OCI-LY7 (cell line): Measurements from ENCODE around the gene DIABLO. TPM values are rescaled to one million over a fixed set of nuclear protein-coding genes. Genes with fewer than 3 reads are reported as not detected.

Source experiments
- BruUV-seq: library from RNA; stranded (reverse); fragments of 400-500 nt; replicated peaks from 2 replicates; lab custom pipeline; 2021; lab: Mats Ljungman, UMichigan
- CTCF ChIA-PET: fragments of 300-600 bp; sonication (Branson Sonifier 250); formaldehyde crosslinking; loops from one replicate; lab custom pipeline; 2022; ENCODE audit warnings: antibody characterized with exemption; ENCODE audit not compliant: unreplicated experiment; lab: Charles Lee
- POLR2A ChIA-PET: fragments of 300-600 bp; sonication (Branson Sonifier 250); formaldehyde crosslinking; loops from one replicate; lab custom pipeline; 2022; ENCODE audit warnings: antibody characterized with exemption; lab: Charles Lee
- DNase-seq: peaks from one replicate; pipeline ENCODE4 v3.0.0-alpha.2; 2015; ENCODE audit warnings: low spot score
- H2AFZ ChIP-seq: fragments of 200-600 bp; sonication (generic), shearing (Covaris generic); 2 replicates; pipeline ENCODE4 v1.6.1; 2014; ENCODE audit warnings: mild to moderate bottlenecking, antibody characterized with exemption, low read length, moderate library complexity
- H3K27ac ChIP-seq: fragments of 200-600 bp; sonication (generic); 2 replicates; pipeline ENCODE4 v1.5.1; 2014; ENCODE audit warnings: mixed run types, low read depth, mild to moderate bottlenecking, moderate library complexity, low read length, inconsistent platforms; ENCODE audit not compliant: poor library complexity, severe bottlenecking
- H3K36me3 ChIP-seq: fragments of 200-600 bp; sonication (generic); 2 replicates; pipeline ENCODE4 v1.6.1; 2014; ENCODE audit warnings: mild to moderate bottlenecking, antibody characterized with exemption, low read length, moderate library complexity, mixed read lengths; ENCODE audit not compliant: insufficient read depth
- H3K4me1 ChIP-seq: fragments of 200-600 bp; sonication (generic); 2 replicates; pipeline ENCODE4 v1.5.1; 2014; ENCODE audit warnings: mild to moderate bottlenecking, low read length; ENCODE audit not compliant: insufficient read depth, poor library complexity, severe bottlenecking
- H3K4me2 ChIP-seq: fragments of 200-600 bp; sonication (generic); 2 replicates; pipeline ENCODE4 v1.6.1; 2014; ENCODE audit warnings: mild to moderate bottlenecking, low read length
- H3K4me3 ChIP-seq: fragments of 200-600 bp; sonication (generic); 2 replicates; pipeline ENCODE4 v1.5.1; 2014; ENCODE audit warnings: mild to moderate bottlenecking, low read depth, low read length; ENCODE audit not compliant: poor library complexity, severe bottlenecking
- H3K79me2 ChIP-seq: fragments of 200-600 bp; sonication (generic); 2 replicates; pipeline ENCODE4 v1.6.1; 2016; ENCODE audit warnings: low read depth, mild to moderate bottlenecking, low read length, moderate library complexity, mixed read lengths; ENCODE audit not compliant: insufficient read depth
- H3K9me2 ChIP-seq: fragments of 200-600 bp; sonication (generic); 2 replicates; pipeline ENCODE4 v1.6.1; 2016; ENCODE audit warnings: mild to moderate bottlenecking, low read length, mixed read lengths; ENCODE audit not compliant: insufficient read depth
- H3K9me3 ChIP-seq: fragments of 200-600 bp; sonication (generic); 2 replicates; pipeline ENCODE4 v1.6.1; 2014; ENCODE audit warnings: mild to moderate bottlenecking, mixed run types, low read length, mixed read lengths
- H4K20me1 ChIP-seq: fragments of 200-600 bp; sonication (generic); 2 replicates; pipeline ENCODE4 v1.6.1; 2014; ENCODE audit warnings: mild to moderate bottlenecking, antibody characterized with exemption, low read length, moderate library complexity, mixed read lengths; ENCODE audit not compliant: insufficient read depth
- EZH2phosphoT487 ChIP-seq: fragments of 200-600 bp; sonication (generic); IDR thresholded peaks from 2 replicates; pipeline ENCODE4 v1.6.1; 2018; ENCODE audit warnings: low read depth, borderline replicate concordance, mild to moderate bottlenecking, mixed run types, antibody characterized with exemption, low read length, moderate library complexity, mixed read lengths
- intact Hi-C: fragments of 100-400 bp; cut with micrococcal nuclease; formaldehyde crosslinking; loops from one replicate; pipeline ENCODE4 v1.10.0; 2022; ENCODE audit not compliant: unreplicated experiment
- total RNA-seq, 2 experiments: library from RNA; depleted of rRNA in 1 of 2; stranded (reverse); fragments of >200 nt in 1 of 2; shearing (Covaris generic) in 1 of 2; gene quantifications; 2 replicates each; pipeline ENCODE4 v1.2.3, GENCODE V29; 2014 to 2022
- TF ChIP-seq, protein P1 (sequence below): fragments of 200-600 bp; sonication (generic); conservative IDR thresholded peaks from 2 replicates; pipeline ENCODE4 v1.5.1; 2014; ENCODE audit warnings: mild to moderate bottlenecking, antibody characterized with exemption, low read length, moderate library complexity, mixed read lengths

Gene DIABLO
- total RNA-seq, 2 experiments from 2014 or later, result 53.9 to 56.5 TPM

DNA sequence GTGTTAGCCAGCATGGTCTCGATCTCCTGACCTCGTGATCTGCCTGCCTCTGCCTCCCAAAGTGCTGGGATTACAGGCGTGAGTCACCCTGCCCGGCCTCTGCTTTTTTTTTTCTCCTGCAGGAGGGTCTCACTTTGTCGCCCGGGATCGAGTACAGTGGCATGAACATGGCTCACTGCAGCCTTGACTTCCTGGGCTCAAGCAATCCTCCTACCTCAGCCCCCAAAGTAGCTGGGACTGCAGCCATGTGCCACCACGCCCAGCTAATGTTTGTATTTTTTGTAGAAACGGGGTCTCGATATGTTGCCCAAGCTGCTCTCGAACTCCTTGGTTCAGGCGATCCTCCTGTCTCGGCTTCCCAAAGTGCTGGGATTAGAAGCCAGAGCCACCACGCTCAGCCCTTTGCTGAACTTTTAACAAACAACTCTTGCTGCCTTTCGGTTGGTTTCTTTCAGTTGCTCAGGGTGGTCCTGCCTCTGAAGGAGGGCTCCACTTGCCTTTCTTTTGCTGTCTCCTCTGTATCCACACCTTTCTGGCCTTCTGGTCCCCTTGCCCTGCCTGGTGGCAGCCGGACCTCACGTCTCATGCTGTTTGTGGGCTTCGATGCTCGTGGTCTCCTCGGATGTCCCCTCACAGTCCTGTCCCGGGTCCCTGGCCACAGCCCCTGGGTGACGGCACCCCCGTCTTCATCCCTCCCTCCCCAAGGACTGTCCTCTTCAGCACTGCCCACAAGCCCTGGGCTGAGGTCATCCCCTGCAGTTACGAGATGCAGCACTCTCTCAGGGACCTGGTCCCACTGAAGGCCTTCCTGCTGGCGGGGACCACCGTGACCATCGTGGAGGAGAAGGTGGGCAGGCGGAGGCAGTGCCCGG lies 26.1 kb downstream of the DIABLO start:
- no TSS peak for BruUV-seq

DNA sequence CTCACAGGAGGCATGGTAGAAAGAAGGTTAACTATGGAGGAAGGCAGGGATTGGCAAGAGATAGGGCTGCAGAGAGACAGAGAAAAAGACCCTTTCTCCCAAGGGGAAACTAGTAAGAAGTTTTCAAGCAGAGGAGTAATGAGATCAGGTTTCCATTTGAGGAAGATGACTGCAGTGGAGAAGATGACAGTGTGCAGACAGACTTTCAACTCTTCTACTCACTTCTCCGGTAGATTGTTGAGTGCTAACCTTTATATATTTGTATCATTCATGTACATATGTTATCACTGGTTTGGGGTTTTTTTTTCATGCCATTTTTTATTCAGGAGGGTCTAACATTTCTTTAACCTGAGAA lies 28.3 kb downstream of the DIABLO start:
- Histone ChIP-seq H3K4me3 (no peak overlapping the region), H3K4me1 (peaks cover 4% of the 10 kb centered on the region), H3K36me3 (no peaks in the 10 kb centered on the region), H4K20me1 (no peaks in the 10 kb centered on the region), H2AFZ (no peak overlapping the region), H3K27ac (no peak overlapping the region), H3K9me2 (no peaks in the 10 kb centered on the region), H3K9me3 (no peaks in the 10 kb centered on the region), H3K79me2 (no peaks in the 10 kb centered on the region), H3K4me2 (no peak overlapping the region; the same call in 1 of the 2 replicates)
- intact Hi-C loops, result no loop called here
- no TSS peak for BruUV-seq
- TF ChIP-seq, protein P1, sequence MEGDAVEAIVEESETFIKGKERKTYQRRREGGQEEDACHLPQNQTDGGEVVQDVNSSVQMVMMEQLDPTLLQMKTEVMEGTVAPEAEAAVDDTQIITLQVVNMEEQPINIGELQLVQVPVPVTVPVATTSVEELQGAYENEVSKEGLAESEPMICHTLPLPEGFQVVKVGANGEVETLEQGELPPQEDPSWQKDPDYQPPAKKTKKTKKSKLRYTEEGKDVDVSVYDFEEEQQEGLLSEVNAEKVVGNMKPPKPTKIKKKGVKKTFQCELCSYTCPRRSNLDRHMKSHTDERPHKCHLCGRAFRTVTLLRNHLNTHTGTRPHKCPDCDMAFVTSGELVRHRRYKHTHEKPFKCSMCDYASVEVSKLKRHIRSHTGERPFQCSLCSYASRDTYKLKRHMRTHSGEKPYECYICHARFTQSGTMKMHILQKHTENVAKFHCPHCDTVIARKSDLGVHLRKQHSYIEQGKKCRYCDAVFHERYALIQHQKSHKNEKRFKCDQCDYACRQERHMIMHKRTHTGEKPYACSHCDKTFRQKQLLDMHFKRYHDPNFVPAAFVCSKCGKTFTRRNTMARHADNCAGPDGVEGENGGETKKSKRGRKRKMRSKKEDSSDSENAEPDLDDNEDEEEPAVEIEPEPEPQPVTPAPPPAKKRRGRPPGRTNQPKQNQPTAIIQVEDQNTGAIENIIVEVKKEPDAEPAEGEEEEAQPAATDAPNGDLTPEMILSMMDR, result no peak
- TF ChIP-seq EZH2phosphoT487, result no peak
- no peak for DNase-seq
- ChIA-PET CTCF (no interaction called here), POLR2A (no interaction called here)

More for the DNA sequence above, 26.1 kb downstream of the DIABLO start:
- ChIA-PET CTCF (no interaction called here), POLR2A (no interaction called here)
- H2AFZ ChIP-seq, result no peak overlapping the region
- no peaks in the 10 kb centered on the region for H3K36me3 ChIP-seq
- H3K4me2 ChIP-seq, result no peak overlapping the region
- TF ChIP-seq EZH2phosphoT487, result no peak
- TF ChIP-seq, protein P1, result no peak
- no peaks in the 10 kb centered on the region for H3K79me2 ChIP-seq
- intact Hi-C loops, result no loop called here
- no peaks in the 10 kb centered on the region for H3K9me2 ChIP-seq
- no peaks in the 10 kb centered on the region for H4K20me1 ChIP-seq
- no peak overlapping the region for H3K4me3 ChIP-seq
- no peak for DNase-seq
- H3K4me1 ChIP-seq, result peaks cover 4% of the 10 kb centered on the region
- no peak overlapping the region for H3K27ac ChIP-seq
- no peaks in the 10 kb centered on the region for H3K9me3 ChIP-seq

DNA sequence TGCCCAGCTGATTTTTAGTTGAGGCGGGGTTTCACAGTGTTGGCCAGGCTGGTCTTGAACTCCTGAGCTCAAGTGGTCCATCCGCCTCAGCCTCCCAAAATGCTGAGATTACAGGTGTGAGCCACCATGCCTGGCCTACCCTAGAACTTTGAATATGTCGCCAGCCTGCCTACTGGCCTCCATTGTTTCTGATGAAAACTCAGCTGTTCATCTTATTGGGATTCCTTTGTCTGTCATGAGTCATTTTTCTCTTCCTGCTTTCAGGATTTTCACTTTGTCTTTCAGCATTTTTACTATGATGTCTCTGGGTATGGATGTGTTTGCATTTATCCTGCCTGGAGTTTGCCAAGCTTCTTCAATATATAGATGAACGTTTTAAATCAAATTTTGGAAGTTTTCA lies 30.4 kb downstream of the DIABLO start:
- H3K9me2 ChIP-seq, result no peaks in the 10 kb centered on the region
- BruUV-seq, result no TSS peak

More for the DNA sequence above, 30.4 kb downstream of the DIABLO start:
- H3K4me1 ChIP-seq, result peaks cover 4% of the 10 kb centered on the region
- TF ChIP-seq EZH2phosphoT487, result no peak
- no peaks in the 10 kb centered on the region for H4K20me1 ChIP-seq
- H3K79me2 ChIP-seq, result no peaks in the 10 kb centered on the region
- DNase-seq, result no peak
- no peak overlapping the region for H3K4me3 ChIP-seq
- intact Hi-C loops, result no loop called here
- POLR2A ChIA-PET, result no interaction called here
- no peaks in the 10 kb centered on the region for H3K9me3 ChIP-seq
- H2AFZ ChIP-seq, result no peak overlapping the region
- H3K27ac ChIP-seq, result no peak overlapping the region
- no peaks in the 10 kb centered on the region for H3K36me3 ChIP-seq
- no peak overlapping the region for H3K4me2 ChIP-seq
- CTCF ChIA-PET, result no interaction called here
